HepG2 (cell line): ENCODE data around the gene VARS2. TPM values are rescaled to one million over a fixed set of nuclear protein-coding genes. Genes with fewer than 3 reads are reported as not detected.
A peak's percentile ranks its signal among the peaks of the same experiment; 100 is the strongest.

ENCODE experiments used
- ATF7-NPFF ChIP-seq: sonication (generic); formaldehyde crosslinking; IDR thresholded peaks from 2 replicates; pipeline ENCODE4 v1.8.1; 2023; ENCODE audit warnings: mild to moderate bottlenecking, low read depth, missing genetic modification reagents, moderate library complexity
- BCL6 ChIP-seq: IDR thresholded peaks from 2 replicates; pipeline ENCODE4 v1.6.1; 2016; ENCODE audit warnings: missing genetic modification reagents, missing compliant biosample characterization
- CHD4 ChIP-seq: fragments of 200-600 bp; sonication (generic); IDR thresholded peaks from 2 replicates; pipeline ENCODE4 v1.7.0; 2017; ENCODE audit warnings: mild to moderate bottlenecking, low read length, borderline replicate concordance
- FOXO1 ChIP-seq: sonication (generic); formaldehyde crosslinking; IDR thresholded peaks from 2 replicates; pipeline ENCODE4 v1.4.0; 2020; ENCODE audit warnings: missing genetic modification reagents
- GLI4 ChIP-seq: sonication (generic); formaldehyde crosslinking; IDR thresholded peaks from 2 replicates; pipeline ENCODE4 v1.5.1; 2020; ENCODE audit warnings: missing genetic modification reagents, mild to moderate bottlenecking, moderate library complexity, borderline replicate concordance
- GTF3A ChIP-seq: sonication (generic); formaldehyde crosslinking; conservative IDR thresholded peaks from 2 replicates; pipeline ENCODE4 v1.4.0; 2020; ENCODE audit warnings: mild to moderate bottlenecking, missing genetic modification reagents
- HMG20B ChIP-seq: conservative IDR thresholded peaks from 2 replicates; pipeline ENCODE4 v1.6.1; 2016; ENCODE audit warnings: missing genetic modification reagents, missing compliant biosample characterization
- NFRKB ChIP-seq: fragments of 450-650 bp; IDR thresholded peaks from 2 replicates; pipeline ENCODE4 v1.6.1; 2017
- PHF20 ChIP-seq: sonication (generic); formaldehyde crosslinking; IDR thresholded peaks from 2 replicates; pipeline ENCODE4 v1.5.0; 2020; ENCODE audit warnings: mild to moderate bottlenecking, missing genetic modification reagents
- PLRG1 ChIP-seq: fragments of 450-650 bp; conservative IDR thresholded peaks from 2 replicates; pipeline ENCODE4 v1.6.1; 2016
- RARA ChIP-seq: IDR thresholded peaks from 2 replicates; pipeline ENCODE4 v1.6.1; 2016; ENCODE audit warnings: missing genetic modification reagents, missing compliant biosample characterization
- RCOR2 ChIP-seq: IDR thresholded peaks from 2 replicates; pipeline ENCODE4 v1.6.1; 2016; ENCODE audit warnings: missing biosample characterization, missing genetic modification reagents
- SALL2 ChIP-seq: sonication (generic); formaldehyde crosslinking; IDR thresholded peaks from 2 replicates; pipeline ENCODE4 v1.8.1; 2023; ENCODE audit warnings: mild to moderate bottlenecking, missing genetic modification reagents, inconsistent platforms
- SMARCC2 ChIP-seq: fragments of 450-650 bp; IDR thresholded peaks from 2 replicates; pipeline ENCODE4 v1.6.1; 2017; ENCODE audit warnings: antibody characterized with exemption, mild to moderate bottlenecking
- SMC3 ChIP-seq: IDR thresholded peaks from 2 replicates; pipeline ENCODE4 v1.6.1; 2011; ENCODE audit warnings: low read length, improper control_type of control experiment
- SNAI1 ChIP-seq: sonication (generic); formaldehyde crosslinking; IDR thresholded peaks from 2 replicates; pipeline ENCODE4 v1.5.0; 2020; ENCODE audit warnings: mild to moderate bottlenecking, missing genetic modification reagents, borderline replicate concordance
- TCF7L2 ChIP-seq: IDR thresholded peaks from 2 replicates; pipeline ENCODE4 v1.6.1; 2011; ENCODE audit warnings: mild to moderate bottlenecking, low read depth, low read length, moderate library complexity
- ZFP36 ChIP-seq: fragments of 150-350 bp; IDR thresholded peaks from 2 replicates; pipeline ENCODE4 v1.6.1; 2018; ENCODE audit warnings: borderline replicate concordance, low read length, low read depth; ENCODE audit not compliant: partially characterized antibody
- ZFP36L2 ChIP-seq: sonication (generic); formaldehyde crosslinking; IDR thresholded peaks from 2 replicates; pipeline ENCODE4 v1.4.0; 2020; ENCODE audit warnings: missing genetic modification reagents
- ZNF224 ChIP-seq: sonication (generic); formaldehyde crosslinking; IDR thresholded peaks from 2 replicates; pipeline ENCODE4 v1.5.0; 2020; ENCODE audit warnings: mild to moderate bottlenecking, missing genetic modification reagents
- ZNF335 ChIP-seq: sonication (generic); formaldehyde crosslinking; IDR thresholded peaks from 2 replicates; pipeline ENCODE4 v1.4.0; 2020; ENCODE audit warnings: missing genetic modification reagents
- ZNF567 ChIP-seq: sonication (generic); formaldehyde crosslinking; IDR thresholded peaks from 2 replicates; pipeline ENCODE4 v1.8.1; 2023; ENCODE audit warnings: mild to moderate bottlenecking, missing genetic modification reagents, borderline replicate concordance
- ZNF773 ChIP-seq: sonication (generic); formaldehyde crosslinking; IDR thresholded peaks from 2 replicates; pipeline ENCODE4 v1.4.0; 2020; ENCODE audit warnings: missing genetic modification reagents, borderline replicate concordance
- polyA plus RNA-seq, 8 experiments: library from polyadenylated mRNA; depleted of rRNA in 3 of 8; stranded (reverse) in 7 of 8; unstranded in 1 of 8; fragments of >200 nt; fragmentation: Illumina TruSeq in 4 of 8; extraction: Trizol in 4 of 8; gene quantifications; 2 replicates each; pipeline versions ENCODE4 v1.2.1 to v1.2.3, GENCODE V29; 2011 to 2016; ENCODE audit warnings: low read depth in 4 of 8, missing spikeins in 1 of 8, mixed read lengths in 1 of 8; ENCODE audit not compliant: insufficient read depth in 1 of 8
- total RNA-seq, 5 experiments: library from RNA; depleted of rRNA; stranded (reverse); fragments of >200 nt; fragmentation: Illumina TruSeq; extraction: Trizol; gene quantifications; 2 replicates each; pipeline ENCODE4 v1.2.3, GENCODE V29; 2016; ENCODE audit warnings: low read depth in 1 of 5
- TF ChIP-seq, protein P1 (sequence below): sonication (generic); formaldehyde crosslinking; IDR thresholded peaks from 2 replicates; pipeline ENCODE4 v1.4.0; 2020; ENCODE audit warnings: low read depth, mild to moderate bottlenecking, missing genetic modification reagents
- TF ChIP-seq, protein P2 (sequence below): IDR thresholded peaks from 2 replicates; pipeline ENCODE4 v1.6.1; 2016; ENCODE audit warnings: low read depth
- TF ChIP-seq, protein P3 (sequence below): IDR thresholded peaks from 2 replicates; pipeline ENCODE4 v1.6.1; 2016; ENCODE audit warnings: mild to moderate bottlenecking, missing biosample characterization, missing genetic modification reagents
- TF ChIP-seq, protein P4 (sequence below): sonication (generic); formaldehyde crosslinking; IDR thresholded peaks from 2 replicates; pipeline ENCODE4 v1.8.0; 2022; ENCODE audit warnings: missing genetic modification reagents, low read depth, mild to moderate bottlenecking, borderline replicate concordance

Gene VARS2
- total and polyA plus RNA-seq, 2 of the 13 experiments (the other 11 are each of a cell fraction or from before 2014, with no cell fraction given) = 61.8 to 71.8 TPM

DNA sequence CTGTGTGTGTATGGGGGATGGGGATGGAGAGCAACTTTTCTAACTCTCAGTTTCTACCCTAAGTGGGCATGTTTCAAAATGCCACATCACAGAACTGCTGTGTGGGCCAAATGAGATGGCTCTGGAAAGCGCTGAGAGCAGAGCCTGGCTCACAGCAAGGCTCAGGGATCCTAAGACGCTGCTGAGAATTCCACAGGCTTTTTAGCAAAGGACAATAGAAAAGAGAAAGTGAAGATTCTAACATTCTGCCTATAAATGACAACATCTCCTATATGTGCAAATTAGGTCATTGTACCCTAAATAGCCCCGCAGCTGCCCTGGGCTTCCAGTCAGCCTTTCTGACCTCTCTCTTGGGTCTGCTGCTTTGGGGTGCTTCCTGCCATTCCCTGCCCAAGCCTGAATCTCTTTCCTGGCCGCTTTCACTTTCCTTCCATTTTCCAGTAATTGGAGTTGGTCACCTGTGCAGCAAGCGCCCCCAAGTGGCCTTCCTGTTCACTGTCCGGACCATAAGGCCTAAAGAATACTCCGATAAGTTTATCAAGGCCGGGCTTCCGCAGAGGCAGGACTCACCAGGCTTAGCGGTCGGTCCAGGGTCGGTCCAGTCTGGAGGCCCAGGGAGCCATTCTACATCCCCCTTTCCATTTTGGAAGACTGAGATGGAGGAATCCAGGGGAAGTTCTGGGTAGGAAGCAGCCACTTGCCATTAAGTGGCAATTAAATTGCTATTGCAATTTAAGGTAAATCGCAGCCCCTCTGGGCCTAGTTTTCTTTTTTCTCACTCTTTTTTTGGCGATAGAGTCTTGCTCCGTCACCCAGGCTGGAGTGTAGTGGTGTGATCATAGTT lies 36.4 kb upstream of the VARS2 start (continued):
- TF ChIP-seq, protein P1, sequence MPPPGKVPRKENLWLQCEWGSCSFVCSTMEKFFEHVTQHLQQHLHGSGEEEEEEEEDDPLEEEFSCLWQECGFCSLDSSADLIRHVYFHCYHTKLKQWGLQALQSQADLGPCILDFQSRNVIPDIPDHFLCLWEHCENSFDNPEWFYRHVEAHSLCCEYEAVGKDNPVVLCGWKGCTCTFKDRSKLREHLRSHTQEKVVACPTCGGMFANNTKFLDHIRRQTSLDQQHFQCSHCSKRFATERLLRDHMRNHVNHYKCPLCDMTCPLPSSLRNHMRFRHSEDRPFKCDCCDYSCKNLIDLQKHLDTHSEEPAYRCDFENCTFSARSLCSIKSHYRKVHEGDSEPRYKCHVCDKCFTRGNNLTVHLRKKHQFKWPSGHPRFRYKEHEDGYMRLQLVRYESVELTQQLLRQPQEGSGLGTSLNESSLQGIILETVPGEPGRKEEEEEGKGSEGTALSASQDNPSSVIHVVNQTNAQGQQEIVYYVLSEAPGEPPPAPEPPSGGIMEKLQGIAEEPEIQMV (CRISPR knock-in tag) = no peak
- TF ChIP-seq NFRKB (no peak), ZFP36L2 (CRISPR knock-in tag) (no peak), RCOR2 (CRISPR knock-in tag) (0 out of 2 replicates have a peak, but pooled peaks have one; percentile 45), BCL6 (CRISPR knock-in tag) (peak; percentile 34; the same call in 1 of the 2 replicates), TCF7L2 (no peak), SMC3 (peak; percentile 99), SMARCC2 (no peak), ZNF567 (CRISPR knock-in tag) (no peak), HMG20B (CRISPR knock-in tag) (peak; percentile 16; the same call in 1 of the 2 replicates), PLRG1 (no peak), ZNF773 (CRISPR knock-in tag) (no peak), FOXO1 (CRISPR knock-in tag) (no peak; the same call in 1 of the 2 replicates), SNAI1 (CRISPR knock-in tag) (no peak), RARA (peak; percentile 48), ZNF335 (CRISPR knock-in tag) (no peak), CHD4 (no peak), ZFP36 (no peak), ZNF224 (CRISPR knock-in tag) (no peak), PHF20 (CRISPR knock-in tag) (no peak), ATF7-NPFF (CRISPR knock-in tag) (no peak), GTF3A (CRISPR knock-in tag) (no peak), SALL2 (CRISPR knock-in tag) (peak; percentile 58; the same call in 1 of the 2 replicates), GLI4 (CRISPR knock-in tag) (no peak)
- TF ChIP-seq, protein P2, sequence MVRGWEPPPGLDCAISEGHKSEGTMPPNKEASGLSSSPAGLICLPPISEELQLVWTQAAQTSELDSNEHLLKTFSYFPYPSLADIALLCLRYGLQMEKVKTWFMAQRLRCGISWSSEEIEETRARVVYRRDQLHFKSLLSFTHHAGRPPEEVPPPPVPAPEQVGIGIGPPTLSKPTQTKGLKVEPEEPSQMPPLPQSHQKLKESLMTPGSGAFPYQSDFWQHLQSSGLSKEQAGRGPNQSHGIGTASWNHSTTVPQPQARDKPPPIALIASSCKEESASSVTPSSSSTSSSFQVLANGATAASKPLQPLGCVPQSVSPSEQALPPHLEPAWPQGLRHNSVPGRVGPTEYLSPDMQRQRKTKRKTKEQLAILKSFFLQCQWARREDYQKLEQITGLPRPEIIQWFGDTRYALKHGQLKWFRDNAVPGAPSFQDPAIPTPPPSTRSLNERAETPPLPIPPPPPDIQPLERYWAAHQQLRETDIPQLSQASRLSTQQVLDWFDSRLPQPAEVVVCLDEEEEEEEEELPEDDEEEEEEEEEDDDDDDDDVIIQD (CRISPR knock-in tag) = 0 out of 2 replicates have a peak, but pooled peaks have one; percentile 40
- TF ChIP-seq, protein P3, sequence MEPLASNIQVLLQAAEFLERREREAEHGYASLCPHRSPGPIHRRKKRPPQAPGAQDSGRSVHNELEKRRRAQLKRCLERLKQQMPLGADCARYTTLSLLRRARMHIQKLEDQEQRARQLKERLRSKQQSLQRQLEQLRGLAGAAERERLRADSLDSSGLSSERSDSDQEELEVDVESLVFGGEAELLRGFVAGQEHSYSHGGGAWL (CRISPR knock-in tag) = no peak
- TF ChIP-seq, protein P4, sequence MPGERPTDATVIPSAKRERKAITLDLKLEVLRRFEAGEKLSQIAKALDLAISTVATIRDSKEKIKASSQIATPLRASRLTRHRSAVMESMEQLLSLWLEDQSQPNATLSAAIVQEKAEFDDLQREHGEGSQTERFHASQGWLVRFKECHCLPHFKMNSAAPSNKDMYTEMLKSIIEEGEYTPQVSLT (CRISPR knock-in tag) = no peak
